G401 (cell line): ENCODE results near the gene IQCH. TPM values are rescaled to one million over a fixed set of nuclear protein-coding genes. Genes with fewer than 3 reads are reported as not detected.
A peak's percentile ranks its signal among the peaks of the same experiment; 100 is the strongest.

Source experiments
- DNase-seq: peaks from one replicate; pipeline ENCODE4 v3.0.0-alpha.2; 2015; ENCODE audit warnings: low spot score
- in situ Hi-C: cut with HindIII; loops from 2 replicates; pipeline ENCODE4 v1.10.0; 2016; ENCODE audit warnings: low sequenced_read_pairs, mixed read lengths
- total RNA-seq: library from RNA; depleted of rRNA; stranded (reverse); fragments of >200 nt; shearing (Covaris generic); gene quantifications from 2 replicates; pipeline ENCODE4 v1.2.3, GENCODE V29; 2014

IQCH gene
- total RNA-seq, 1 experiment from 2014 or later: 10.1 TPM

DNA sequence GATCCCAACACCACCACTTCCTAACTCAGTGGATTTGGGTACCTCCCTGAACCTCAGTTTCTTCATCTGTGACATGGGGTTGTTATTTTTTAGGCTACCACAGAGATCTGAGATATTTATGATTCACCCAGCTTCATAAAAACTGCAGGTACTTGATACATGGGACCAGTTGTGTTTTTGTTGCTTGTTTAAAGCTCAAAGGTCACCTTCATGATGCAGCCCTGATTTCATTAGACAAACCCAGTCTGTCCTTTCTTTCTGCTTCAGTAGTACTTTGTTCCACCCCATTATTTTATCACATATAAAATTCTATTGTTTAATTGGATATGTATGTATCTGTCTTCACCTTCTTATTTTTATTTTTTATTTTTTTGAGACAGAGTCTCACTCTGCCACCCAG is 208.9 kb downstream of the IQCH start:
- in situ Hi-C loops: no loop called here
- DNase-seq: no peak

DNA sequence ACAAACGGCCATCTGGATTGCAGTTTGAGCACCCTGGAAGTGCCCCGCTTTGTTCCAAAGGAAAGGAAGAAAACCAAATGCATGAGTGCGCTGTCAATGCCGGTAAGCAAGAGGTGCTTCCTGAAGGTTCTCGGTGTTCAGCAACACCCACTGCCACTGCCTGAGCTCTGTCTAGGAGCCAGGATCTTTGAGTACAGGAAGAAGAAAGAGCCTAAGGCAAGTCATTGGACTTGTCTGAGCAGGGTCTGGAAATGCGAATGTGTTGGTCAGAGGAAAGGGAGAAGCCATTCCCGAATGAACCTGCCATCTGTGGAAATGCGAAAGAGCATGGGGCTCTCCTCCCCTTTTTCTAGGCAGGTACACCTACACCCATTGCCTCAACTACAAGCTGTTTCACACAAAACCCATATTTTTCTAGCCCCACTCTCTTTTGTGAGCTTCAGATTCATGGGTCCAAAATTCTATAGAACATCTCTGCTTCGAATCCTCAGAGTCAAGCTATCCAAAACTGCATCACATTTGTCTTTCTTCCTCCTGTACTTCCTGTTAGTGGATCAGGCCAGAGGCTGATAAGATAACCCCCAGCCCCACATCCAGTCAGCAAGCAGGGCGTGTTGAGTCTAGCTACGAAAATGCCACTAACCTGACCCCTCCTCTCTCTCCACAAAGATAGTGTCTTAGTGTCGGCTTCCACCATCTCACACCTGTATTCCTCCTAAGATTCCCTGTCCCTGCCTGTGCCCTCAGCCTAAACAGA is 210.8 kb downstream of the IQCH start:
- DNase-seq: no peak
- in situ Hi-C loops: no loop called here

DNA sequence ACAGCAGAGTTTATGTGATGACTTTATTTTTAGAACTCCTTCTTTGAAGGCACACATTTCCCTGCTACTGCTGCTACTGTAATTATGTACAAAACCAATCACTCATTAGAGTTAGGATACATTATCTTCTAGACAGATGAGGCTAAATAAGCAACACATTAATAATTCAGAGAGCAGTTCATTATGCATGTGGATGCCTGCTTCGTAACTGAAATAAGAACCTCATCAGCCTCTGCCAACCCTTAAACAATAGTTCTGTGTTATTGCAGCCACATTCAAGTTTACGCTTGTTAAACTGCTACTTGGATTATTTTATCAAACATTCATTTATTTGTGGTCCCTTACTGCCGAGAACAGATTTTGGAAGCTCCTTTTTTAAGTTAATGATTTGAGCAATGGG is 213.8 kb downstream of the IQCH start:
- DNase-seq: no peak
- in situ Hi-C loops: no loop called here

DNA sequence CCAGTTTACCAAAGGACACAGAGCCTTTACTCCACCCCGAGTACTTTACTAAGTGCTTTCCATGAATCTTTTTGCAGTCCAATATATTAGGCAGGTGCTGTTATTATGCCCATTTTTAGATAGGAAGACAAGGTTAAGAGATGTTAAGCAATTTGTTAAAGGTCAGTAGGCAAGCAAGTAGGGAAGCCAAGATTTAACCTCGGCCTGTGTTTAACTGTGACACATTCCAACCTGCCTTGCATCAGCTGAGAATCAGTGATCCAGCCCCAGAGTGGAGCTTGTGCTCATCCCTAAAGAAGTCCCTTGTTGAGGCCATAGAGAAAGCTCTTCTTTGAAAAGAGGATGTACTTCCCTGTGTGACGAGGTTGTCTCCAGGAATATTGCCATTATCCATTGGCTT is 215.1 kb downstream of the IQCH start:
- DNase-seq: no peak
- in situ Hi-C loops: no loop called here

DNA sequence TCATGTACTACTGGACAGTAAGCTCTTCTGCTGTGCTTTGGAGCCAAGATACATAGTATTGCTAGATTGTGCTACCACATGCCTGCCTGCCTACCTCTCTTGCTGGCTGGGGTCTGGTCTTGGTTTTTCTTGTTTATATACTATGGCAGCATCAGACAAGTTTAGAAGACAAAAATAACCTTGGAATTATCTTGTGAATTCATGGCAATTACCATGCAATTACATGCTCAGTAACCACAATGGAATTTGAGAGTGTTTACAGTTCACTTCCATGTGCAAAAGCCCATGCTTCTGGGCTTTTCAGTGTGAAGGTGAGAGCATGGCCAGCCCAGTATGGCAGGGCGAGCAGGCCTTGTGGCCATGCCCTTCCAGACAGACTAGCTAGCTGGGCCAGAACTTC is 218.4 kb downstream of the IQCH start:
- DNase-seq: no peak
- in situ Hi-C loops: no loop called here

DNA sequence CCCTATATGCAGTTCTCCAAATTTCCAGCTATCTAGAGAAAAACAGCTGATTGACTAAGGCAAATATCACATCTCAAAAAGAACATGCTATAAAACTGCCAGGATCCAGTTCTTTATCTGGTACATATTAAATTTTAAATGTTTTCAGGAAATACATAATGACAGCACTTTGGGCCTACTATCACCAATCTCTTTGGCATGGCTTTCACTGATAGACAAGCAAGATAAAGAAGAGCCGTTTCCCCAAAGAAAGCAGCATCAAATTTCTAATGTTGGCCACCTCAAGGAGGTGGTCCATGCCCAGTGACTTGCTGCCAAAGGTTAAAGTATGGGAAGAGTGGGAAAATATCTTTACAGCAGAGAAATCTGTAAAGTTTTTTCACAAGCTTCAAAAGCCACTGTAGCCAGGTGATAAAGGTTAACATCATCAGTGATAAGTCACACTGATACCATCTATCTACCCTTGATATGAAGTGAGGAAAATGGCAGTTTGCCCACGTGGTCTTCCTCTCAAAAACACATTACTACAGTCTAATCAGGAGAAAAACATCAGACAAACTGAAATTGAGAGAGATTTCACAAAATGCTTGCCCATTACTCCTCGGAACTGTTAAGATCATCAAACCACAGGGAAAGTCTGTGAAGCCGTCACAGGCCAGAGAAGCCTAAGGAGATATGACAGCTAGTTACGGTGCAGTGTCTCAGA is 220.0 kb downstream of the IQCH start:
- in situ Hi-C loops: no loop called here
- DNase-seq: no peak

DNA sequence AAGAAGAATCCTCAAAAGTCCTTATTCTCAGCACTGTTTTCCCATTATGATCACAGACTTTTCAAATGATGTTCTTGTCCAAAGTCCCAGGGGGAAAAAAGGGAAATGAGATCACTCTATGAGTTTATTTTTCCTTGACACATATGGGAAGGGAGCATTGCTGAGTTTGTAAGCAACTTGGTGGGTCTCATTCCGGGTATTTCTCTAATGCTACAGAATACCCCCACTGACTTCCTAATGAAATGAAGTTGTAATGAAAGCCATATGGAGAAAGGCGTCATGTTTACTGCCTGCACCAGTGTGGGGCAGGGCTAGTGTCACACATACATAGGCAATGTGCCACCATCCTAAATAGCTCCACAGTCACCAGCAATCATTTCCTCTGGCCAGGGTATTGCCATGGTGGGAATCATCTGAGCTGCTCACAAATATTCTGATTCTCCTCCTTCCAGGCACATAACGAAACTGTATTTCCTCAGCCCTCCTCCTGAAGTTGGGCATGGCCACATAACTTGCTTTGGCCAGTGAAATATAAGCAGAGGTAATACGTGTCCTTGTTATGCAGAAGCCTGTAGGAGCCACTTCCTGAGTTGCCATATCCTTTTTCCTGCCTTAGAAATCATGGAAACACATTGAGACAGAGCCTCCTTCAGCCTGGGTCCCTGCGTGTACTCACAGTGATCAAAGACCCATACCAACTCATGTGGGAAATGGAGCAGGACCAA is 225.4 kb downstream of the IQCH start:
- DNase-seq: no peak
- in situ Hi-C loops: no loop called here

DNA sequence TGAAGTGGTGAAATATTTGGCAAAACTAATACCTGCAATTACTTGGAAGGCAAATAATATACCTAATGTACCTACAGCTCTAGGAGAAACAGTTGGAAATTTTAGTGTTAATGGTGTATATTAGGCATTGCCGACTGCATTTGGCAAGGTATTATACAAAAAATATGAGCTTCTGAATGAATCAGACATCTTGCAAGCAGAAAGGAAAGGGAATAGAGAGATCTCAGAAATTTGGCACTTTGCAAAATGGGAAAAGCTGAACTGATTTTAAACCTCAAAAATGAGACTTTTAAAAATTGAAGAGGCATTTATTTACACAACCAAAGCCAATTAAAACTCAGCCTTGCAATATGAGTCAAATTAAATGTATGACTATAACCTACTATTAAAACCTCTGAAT is 226.2 kb downstream of the IQCH start:
- DNase-seq: no peak
- in situ Hi-C loops: no loop called here

DNA sequence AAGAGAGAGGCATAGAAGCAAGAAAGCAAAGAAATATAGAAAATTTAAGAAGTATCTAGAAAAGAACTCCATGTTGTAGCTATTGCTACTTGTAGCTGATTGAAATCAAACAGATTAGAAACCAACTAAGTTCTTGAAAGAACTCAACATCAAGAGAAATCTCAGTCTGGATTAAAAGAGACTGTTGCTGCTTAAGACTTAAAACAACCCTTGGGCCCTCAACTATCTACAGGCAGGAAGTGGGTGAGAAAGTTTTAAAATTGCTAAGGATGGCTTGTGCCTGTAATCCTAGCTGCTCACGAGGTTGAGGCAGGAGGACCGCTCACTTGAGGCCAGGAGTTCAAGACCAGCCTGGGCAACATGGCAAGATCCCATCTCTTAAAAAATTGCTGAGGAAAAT is 227.1 kb downstream of the IQCH start:
- in situ Hi-C loops: no loop called here
- no peak for DNase-seq

DNA sequence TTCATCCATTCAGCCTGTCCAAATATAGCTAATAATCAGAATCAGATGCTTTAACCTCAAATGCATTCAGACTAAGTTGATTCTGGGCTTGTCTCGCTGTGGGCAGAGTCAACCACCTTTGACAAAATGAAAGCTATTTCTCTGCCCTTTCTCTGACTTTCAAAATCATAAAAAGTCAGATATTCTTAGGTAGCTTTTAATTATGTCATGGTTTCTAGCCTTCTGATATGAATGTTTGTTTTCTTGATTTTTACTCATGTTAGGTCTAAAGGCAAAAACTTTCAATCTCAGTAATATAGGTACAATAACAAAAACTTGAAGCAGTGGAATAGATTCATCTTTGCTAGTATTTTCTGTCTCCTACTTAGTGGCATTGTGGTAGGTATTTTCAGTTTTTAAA is 241.0 kb downstream of the IQCH start:
- in situ Hi-C loops: no loop called here

DNA sequence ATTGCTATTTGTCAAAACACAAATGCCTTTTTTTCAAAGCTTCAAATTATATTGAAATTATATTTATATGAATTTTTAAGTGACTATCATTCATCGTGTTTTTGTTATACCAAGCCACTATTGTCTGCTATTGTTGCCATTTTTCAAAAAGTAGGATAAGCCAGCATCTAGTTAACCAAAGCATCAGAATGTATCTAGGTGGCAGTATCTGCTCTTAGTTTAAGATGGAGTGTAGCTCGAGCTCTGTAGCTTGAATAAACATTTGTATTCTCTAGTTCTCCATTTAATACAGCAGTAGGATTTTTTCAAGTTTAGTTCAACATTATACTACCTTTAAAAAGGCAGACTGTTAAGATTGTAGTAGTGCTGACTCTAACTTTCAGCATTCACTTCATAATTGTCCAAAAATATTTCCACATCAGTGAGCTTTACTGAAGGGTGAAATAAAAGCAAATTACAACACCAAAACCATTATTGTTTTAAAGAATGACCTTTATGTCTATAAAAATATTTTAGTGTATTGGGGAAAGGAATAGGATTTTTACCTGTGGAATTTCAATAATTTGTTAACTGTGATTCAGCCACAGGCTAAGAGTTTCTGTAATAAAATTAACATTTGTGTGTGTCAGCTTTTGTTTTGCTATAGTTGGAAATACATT is 246.7 kb downstream of the IQCH start:
- in situ Hi-C loops: no loop called here
- DNase-seq: peak; percentile 68

More for the DNA sequence above, 241.0 kb downstream of the IQCH start:
- DNase-seq: no peak

DNA sequence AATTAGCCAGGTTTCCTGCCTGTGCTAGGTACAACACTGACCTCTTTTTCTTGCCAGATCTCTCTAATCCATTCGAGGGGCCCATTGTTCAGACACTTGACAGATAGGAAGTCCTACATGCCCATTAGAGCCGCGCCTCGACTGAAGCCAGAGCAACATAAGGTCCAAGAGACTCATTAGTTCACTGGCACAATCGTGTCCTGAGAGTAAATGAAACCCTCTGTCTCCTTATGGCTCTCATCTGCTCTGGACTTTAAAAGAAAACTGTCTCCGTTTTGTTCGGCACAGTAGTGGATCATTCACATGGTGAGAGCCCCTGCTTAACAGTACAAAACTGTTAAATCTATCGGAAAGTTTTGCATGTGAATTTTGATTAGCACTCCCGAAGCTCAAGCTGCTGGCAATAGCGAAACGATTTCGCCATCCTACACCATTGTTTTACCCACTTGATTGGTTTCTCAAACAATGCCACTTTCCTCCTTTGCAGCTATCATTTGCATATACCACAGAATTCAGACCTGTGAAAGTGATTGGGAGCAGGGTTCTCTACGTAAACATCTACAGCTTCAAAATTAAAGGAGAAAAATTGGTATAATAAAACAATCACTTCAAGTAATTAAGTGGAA is 247.4 kb downstream of the IQCH start:
- in situ Hi-C loops: no loop called here
- DNase-seq: peak; percentile 91

DNA sequence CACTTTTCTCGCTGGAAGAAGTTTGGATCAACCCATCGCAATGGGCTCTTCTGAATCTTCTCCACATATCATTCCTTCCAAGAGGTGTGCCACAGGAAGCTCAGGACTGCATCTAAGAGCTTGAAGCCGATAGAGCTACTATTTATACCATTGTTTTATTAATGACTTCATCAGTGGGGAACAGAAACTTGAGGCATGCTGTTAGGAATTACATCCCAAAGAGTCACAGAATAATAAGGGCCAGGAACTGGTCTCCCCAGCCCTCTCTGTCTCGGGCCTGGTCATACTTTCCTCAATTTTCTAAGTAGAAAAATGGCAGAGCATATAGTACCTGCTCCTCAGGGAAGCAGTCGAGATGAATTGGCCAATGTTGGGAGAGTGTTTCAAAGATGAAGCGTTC is 249.5 kb downstream of the IQCH start:
- in situ Hi-C loops: no loop called here
- no peak for DNase-seq

DNA sequence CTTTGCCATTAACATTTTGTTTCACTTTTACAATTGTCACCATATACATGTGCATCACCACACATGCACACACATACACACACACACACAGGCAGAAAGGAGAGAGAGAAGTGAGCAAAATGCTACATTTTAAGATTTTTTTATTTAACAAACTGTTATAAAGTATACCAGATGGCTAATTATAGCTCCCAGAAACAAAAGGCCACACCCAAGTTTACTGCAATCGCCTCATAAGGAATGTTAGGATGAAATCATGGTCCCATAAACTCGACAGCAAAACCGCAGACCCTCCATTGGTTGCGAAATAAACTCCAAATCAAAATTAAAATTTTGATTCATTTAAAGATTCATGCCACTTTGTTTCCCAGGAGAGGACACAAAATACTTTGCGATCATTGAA is 250.2 kb downstream of the IQCH start:
- no peak for DNase-seq
- in situ Hi-C loops: no loop called here

DNA sequence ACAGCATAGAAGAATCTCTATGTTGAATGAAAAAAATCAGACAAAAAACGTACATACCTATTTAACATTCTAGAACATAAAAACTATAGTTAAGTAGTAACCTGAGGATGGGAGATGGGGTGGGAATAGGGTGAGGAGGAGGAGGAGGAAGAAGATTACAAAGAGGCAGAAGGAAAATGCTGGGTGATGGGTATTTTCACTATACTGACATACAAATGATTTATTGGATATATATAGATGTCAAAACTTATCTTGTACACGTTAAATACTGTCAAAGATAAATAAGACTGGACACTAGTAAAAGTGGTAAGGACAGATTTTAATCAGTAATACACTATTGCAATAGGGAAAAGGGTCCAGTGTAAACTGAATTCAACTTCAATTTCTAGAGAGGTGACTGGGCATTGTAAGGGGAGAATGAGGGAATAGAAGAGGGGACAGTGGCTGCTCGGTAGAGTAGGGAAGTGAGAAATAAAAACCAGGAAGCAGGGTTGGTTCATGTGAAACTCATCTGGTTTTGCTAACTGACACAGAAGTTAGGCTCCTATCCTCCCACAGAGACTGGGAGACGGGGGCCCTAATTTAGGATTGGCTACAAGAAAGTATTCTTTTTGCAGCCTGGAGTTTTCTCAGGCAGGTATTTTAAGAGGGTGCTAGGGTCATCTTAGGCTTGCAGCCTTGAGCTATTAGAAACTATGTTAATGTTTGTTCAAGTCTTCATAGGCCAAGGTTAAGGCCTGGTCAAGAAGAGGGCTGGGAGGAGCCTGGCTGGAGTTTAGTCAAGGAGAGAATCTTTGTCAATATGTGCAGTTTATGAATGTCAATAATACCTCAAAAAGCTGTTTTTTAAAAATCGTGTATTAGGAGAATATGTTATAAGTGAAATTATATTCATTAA is 251.3 kb downstream of the IQCH start:
- in situ Hi-C loops: no loop called here
- no peak for DNase-seq

DNA sequence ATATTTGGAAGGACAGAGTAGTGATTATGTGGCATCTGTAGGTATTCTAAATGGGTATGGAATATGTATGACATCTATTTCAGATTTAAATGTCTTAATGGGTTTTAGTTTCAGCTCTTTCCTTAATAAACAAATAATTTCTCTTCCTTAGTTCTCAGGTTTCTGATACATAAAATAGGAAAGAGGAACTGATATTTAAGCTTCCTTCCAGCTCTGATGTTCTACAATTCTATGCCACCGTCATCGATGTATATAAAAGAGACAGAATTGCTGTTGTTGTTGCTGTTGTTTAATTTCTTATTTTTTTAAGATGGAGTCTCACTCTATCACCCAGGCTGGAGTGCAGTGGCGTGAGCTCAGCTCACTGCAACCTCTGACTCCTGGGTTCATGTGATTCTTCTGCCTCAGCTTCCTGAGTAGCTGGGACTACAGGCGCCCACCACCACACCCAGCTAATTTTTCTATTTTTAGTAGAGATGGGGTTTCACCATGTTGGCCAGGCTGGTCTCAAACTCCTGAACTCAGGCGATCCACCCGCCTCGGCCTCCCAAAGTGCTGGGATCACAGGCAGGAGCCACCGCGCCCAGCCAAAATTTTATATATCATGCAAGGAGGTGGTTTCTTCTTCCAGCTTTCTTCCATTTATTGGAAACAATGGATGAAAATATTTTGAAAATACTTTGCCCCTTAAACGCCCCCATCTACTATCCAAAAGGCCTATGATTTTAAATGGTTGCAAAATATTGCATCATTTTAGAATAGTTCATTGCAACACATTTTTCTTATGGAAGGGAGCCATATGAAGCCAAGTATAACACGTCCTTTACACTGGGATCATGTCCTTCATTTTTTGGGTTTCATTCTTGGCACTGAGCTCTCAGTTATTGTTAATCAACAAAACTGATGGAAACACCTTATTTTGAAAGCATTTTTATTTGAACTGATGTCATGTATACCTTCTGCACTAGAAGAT is 252.5 kb downstream of the IQCH start:
- no peak for DNase-seq
- in situ Hi-C loops: no loop called here

DNA sequence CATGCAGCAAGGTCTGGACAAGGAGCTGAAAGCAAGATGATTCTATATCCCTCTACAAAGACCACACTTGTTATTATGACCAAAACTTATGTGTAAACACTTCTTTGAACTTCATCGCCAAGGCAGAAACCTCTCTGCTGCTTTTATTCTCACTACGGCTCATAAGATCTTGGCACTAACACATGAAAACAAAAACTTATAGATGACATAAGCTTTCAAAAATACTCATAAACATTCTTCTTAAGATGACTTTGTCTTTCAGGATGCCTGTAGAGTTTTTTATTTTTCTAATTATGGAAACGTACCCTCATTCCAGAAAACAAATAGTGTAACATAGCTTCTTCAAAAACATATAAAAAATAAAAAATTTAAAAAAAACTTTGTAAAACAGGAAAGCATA is 253.8 kb downstream of the IQCH start:
- in situ Hi-C loops: no loop called here
- DNase-seq: no peak
